Mucosa of descending colon (tissue), 3 donors: ENCODE data around the gene TMPRSS11A. TPM values are rescaled to one million over a fixed set of nuclear protein-coding genes. Genes with fewer than 3 reads are reported as not detected.

Experiments used
- ATAC-seq: fragments of 200-7000 bp; cut with Tn5 transposase; one replicate; pipeline ENCODE4 v1.9.1; 2020; ENCODE audit warnings: mild to moderate bottlenecking, moderate library complexity
- DNase-seq, 3 donors: peaks; one replicate each; pipeline ENCODE4 v3.0.0-alpha.2; 2020
- H3K36me3 ChIP-seq: fragments of 200-600 bp; one replicate; pipeline ENCODE4 v1.8.0; 2021; ENCODE audit warnings: low read depth, mild to moderate bottlenecking
- H3K4me1 ChIP-seq: fragments of 200-600 bp; one replicate; pipeline ENCODE4 v1.8.0; 2021; ENCODE audit warnings: low read depth, mild to moderate bottlenecking
- H3K4me3 ChIP-seq: fragments of 200-600 bp; one replicate; pipeline ENCODE4 v1.8.0; 2021; ENCODE audit warnings: mild to moderate bottlenecking
- H3K9me3 ChIP-seq: fragments of 200-600 bp; one replicate; pipeline ENCODE4 v1.8.0; 2021; ENCODE audit warnings: mild to moderate bottlenecking
- CTCF ChIP-seq: fragments of 200-600 bp; IDR thresholded peaks from one replicate; pipeline ENCODE4 v1.8.0; 2022; ENCODE audit warnings: antibody characterized with exemption, mild to moderate bottlenecking
- intact Hi-C, 2 donors: fragments of 100-400 bp; cut with DNase I in 1 of 2; cut with micrococcal nuclease in 1 of 2; formaldehyde crosslinking; loops; one replicate each; pipeline versions ENCODE4 v1.11.0 to v1.11.1; 2022; cut with DNase I, micrococcal nuclease
- long read RNA-seq, 2 donors: library from polyadenylated mRNA; unstranded; transcript quantifications; one replicate each; pipeline ENCODE4 v2.0.0, GENCODE V29; 2019 to 2021
- total RNA-seq, 3 donors: library from RNA; stranded (reverse); fragmentation: NEBNext Ultra II Directional in 2 of 3; extraction: Animal tissue kit (Norgen Biotek cat#: 25700) in 2 of 3; gene quantifications; one replicate each; pipeline versions ENCODE4 v1.2.1 to v1.2.4, GENCODE V29; 2021 to 2023
- donor health status: DM: no; HTN: no; CAD: no; lungs with moderate emphysema.
- donor health status: DM: no; HTN: no; CAD: no.
- donor health status: DM: no; HTN: yes; CAD: no.

TMPRSS11A gene
- total RNA-seq, result not detected
- long read RNA-seq, donor 1, result 0 reads
- long read RNA-seq, donor 2, result 0 reads

GRCh38 chr4:67963356-67963755 is at the start of gene TMPRSS11A:
Gene TMPRSS11A, minus strand, starts transcription at chr4:67963493. Its CDS starts 100 bp downstream, at chr4:67963393.
- intact Hi-C loops, result no loop called here
- no peak for ATAC-seq
- Histone ChIP-seq H3K9me3 (no peaks in the 10 kb centered on the region), H3K4me3 (no peak within 1 kb of the TSS), H3K36me3 (no peaks in the 10 kb centered on the region), H3K4me1 (no peaks in the 10 kb centered on the region)
- no peak for DNase-seq
- no peak for TF ChIP-seq CTCF

- no peaks in the 10 kb centered on the region for H3K36me3 ChIP-seq
- intact Hi-C loops, result no loop called here
- H3K9me3 ChIP-seq, result no peaks in the 10 kb centered on the region
- DNase-seq, result no peak
- H3K4me1 ChIP-seq, result no peaks in the 10 kb centered on the region
- no peak for ATAC-seq
- TF ChIP-seq CTCF, result no peak
- no peak overlapping the region for H3K4me3 ChIP-seq
Observed at GRCh38 chr4:68011684-68012083, 48.4 kb upstream of the TMPRSS11A start.

GRCh38 chr4:68002906-68003305 is 39.6 kb upstream of the TMPRSS11A start:
- Histone ChIP-seq H3K36me3 (no peaks in the 10 kb centered on the region), H3K4me3 (no peak overlapping the region), H3K9me3 (no peaks in the 10 kb centered on the region), H3K4me1 (no peaks in the 10 kb centered on the region)
- intact Hi-C loops, result no loop called here
- no peak for ATAC-seq
- no peak for DNase-seq
- no peak for TF ChIP-seq CTCF

- no peak for TF ChIP-seq CTCF
- ATAC-seq, result no peak
- Histone ChIP-seq H3K9me3 (no peaks in the 10 kb centered on the region), H3K4me3 (no peak overlapping the region), H3K4me1 (no peaks in the 10 kb centered on the region), H3K36me3 (no peaks in the 10 kb centered on the region)
- intact Hi-C loops, result no loop called here
- no peak for DNase-seq
Observed at GRCh38 chr4:67996127-67996526, 32.8 kb upstream of the TMPRSS11A start.

- Histone ChIP-seq H3K9me3 (no peaks in the 10 kb centered on the region), H3K4me3 (no peak overlapping the region), H3K36me3 (no peaks in the 10 kb centered on the region), H3K4me1 (no peaks in the 10 kb centered on the region)
- DNase-seq, result no peak
- intact Hi-C loops, result no loop called here
- no peak for ATAC-seq
- TF ChIP-seq CTCF, result no peak
Observed at GRCh38 chr4:67988991-67989390, 25.7 kb upstream of the TMPRSS11A start.

GRCh38 chr4:67983333-67983732 is 20.0 kb upstream of the TMPRSS11A start:
- no peaks in the 10 kb centered on the region for H3K36me3 ChIP-seq
- no peak overlapping the region for H3K4me3 ChIP-seq
- H3K9me3 ChIP-seq, result no peaks in the 10 kb centered on the region
- no peak for TF ChIP-seq CTCF
- no peaks in the 10 kb centered on the region for H3K4me1 ChIP-seq
- intact Hi-C loops, result no loop called here
- DNase-seq, result no peak
- no peak for ATAC-seq
